Tibial artery (tissue), 4 donors: ENCODE data around the gene RSPH6A.

Experiments used
- DNase-seq, 2 donors: peaks; one replicate each; pipeline ENCODE4 v3.0.0-alpha.2; 2019
- H3K27ac ChIP-seq, 2 donors: fragments of 200-600 bp; sonication (generic) in 1 of 2; 1 replicate in 1 of 2; 2 replicates in 1 of 2; pipeline ENCODE4 v1.5.1; 2018 to 2019; ENCODE audit warnings: mild to moderate bottlenecking in 1 of 2
- H3K27me3 ChIP-seq, 2 donors: fragments of 200-600 bp; sonication (generic) in 1 of 2; one replicate each; pipeline versions ENCODE4 v1.5.1 to v1.6.0; 2016 to 2019
- H3K36me3 ChIP-seq, 3 donors: fragments of 200-600 bp; sonication (generic) in 2 of 3; one replicate each; pipeline ENCODE4 v1.5.1; 2016 to 2019; ENCODE audit warnings: mild to moderate bottlenecking in 2 of 3
- H3K4me1 ChIP-seq, 4 donors: fragments of 200-600 bp; sonication (generic) in 2 of 4; 1 replicate in 3 of 4; 2 replicates in 1 of 4; pipeline ENCODE4 v1.5.1; 2016 to 2019
- H3K4me3 ChIP-seq, 2 donors: fragments of 200-600 bp; sonication (generic) in 1 of 2; 1 replicate in 1 of 2; 2 replicates in 1 of 2; pipeline ENCODE4 v1.5.1; 2018 to 2019; ENCODE audit warnings: mild to moderate bottlenecking in 2 of 2
- H3K9me3 ChIP-seq, 3 donors: fragments of 200-600 bp; sonication (generic) in 1 of 3; one replicate each; pipeline ENCODE4 v1.5.1; 2016 to 2019
- intact Hi-C: fragments of 100-400 bp; cut with DNase I; formaldehyde crosslinking; loops from one replicate; pipeline ENCODE4 v1.15.0; 2023; ENCODE audit warnings: low total_unique reads
- TF ChIP-seq, protein P1 (sequence below), 2 experiments: fragments of 200-600 bp in 1 of 2; fragments of 450-650 bp in 1 of 2; IDR thresholded peaks; one replicate each; pipeline ENCODE4 v1.5.1; 2017 to 2019; ENCODE audit warnings: antibody characterized with exemption in 2 of 2, mild to moderate bottlenecking in 1 of 2, moderate library complexity in 1 of 2

The RSPH6A gene

GRCh38 chr19:45790942-45791341 lies 24.2 kb downstream of the RSPH6A start:
- TF ChIP-seq, protein P1, sequence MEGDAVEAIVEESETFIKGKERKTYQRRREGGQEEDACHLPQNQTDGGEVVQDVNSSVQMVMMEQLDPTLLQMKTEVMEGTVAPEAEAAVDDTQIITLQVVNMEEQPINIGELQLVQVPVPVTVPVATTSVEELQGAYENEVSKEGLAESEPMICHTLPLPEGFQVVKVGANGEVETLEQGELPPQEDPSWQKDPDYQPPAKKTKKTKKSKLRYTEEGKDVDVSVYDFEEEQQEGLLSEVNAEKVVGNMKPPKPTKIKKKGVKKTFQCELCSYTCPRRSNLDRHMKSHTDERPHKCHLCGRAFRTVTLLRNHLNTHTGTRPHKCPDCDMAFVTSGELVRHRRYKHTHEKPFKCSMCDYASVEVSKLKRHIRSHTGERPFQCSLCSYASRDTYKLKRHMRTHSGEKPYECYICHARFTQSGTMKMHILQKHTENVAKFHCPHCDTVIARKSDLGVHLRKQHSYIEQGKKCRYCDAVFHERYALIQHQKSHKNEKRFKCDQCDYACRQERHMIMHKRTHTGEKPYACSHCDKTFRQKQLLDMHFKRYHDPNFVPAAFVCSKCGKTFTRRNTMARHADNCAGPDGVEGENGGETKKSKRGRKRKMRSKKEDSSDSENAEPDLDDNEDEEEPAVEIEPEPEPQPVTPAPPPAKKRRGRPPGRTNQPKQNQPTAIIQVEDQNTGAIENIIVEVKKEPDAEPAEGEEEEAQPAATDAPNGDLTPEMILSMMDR (IDR thresholded peaks at IDR 0.05) = no peak
- Histone ChIP-seq H3K36me3 (peaks cover 20 to 51% (median 40%) of the 10 kb centered on the region in 3 donors), H3K4me1 (peaks cover 0 to 27% (median 23%) of the 10 kb centered on the region in 4 donors), H3K9me3 (no peaks in the 10 kb centered on the region), H3K27me3 (no peaks in the 10 kb centered on the region), H3K27ac (peak overlapping the region in 1 of 2 donors; percentile 22), H3K4me3 (peak overlapping the region in 1 of 2 donors; percentile 62)
- no peak for DNase-seq
- intact Hi-C loops = no loop called here

DNA sequence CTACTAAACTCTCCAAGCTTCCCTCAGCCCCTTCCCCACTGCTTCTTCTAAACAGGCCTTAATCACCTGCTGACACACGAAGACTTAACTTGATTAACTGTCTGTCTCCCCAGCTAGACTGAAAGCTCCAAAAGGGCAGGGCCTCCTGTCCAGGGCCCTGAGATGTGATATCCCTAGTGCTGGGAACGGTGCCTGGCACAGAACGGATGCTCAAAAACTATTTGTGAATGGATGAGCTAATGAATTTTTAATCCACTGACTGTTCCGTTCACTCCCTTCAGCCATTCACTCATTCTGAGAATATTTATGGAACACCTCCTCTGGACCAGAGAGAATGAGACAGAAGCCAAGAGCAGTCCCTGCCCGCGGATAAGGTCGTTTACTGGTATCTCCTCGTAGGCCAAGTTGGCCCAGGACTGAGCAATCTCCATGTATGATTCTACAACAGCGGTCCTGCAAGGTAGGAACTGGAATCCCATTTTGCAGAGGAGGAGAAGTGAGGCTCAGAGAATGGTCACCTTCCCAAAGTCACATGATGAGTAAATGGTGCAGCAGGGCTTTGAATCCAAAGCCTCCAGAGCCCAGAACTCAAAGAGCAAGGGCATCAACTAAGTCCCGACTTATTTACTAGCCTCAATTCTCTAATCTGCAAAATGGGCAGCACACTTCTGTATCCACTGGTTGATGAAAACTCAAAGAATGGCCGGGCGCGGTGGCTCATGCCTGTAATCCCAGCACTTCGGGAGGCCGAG lies 25.9 kb downstream of the RSPH6A start:
- Histone ChIP-seq H3K4me1 (peaks cover 2 to 45% (median 40%) of the 10 kb centered on the region in 4 donors), H3K4me3 (no peak overlapping the region), H3K36me3 (peaks cover 24 to 68% (median 48%) of the 10 kb centered on the region in 3 donors), H3K9me3 (no peaks in the 10 kb centered on the region), H3K27me3 (no peaks in the 10 kb centered on the region), H3K27ac (no peak overlapping the region)
- intact Hi-C loops = no loop called here
- no peak for DNase-seq
- TF ChIP-seq, protein P1 (IDR thresholded peaks at IDR 0.05) = no peak

DNA sequence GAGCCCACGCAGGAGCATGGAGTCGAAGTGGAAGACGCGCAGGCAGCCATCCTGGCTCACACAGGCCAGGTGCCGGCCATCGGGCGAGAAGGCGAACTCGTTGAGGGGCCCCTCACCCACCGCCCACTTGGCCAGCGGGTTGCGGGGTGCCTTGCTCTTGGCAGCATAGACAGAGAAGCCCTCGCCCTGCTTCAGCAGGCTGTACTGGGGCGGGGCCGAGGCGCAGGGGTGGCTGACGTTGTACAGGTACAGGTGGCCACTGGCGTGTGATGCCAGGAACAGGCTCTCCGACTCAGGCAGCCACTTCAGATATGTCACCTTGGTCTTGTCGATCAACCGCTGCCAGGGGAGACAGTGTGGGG lies 28.6 kb downstream of the RSPH6A start:
- TF ChIP-seq, protein P1 (IDR thresholded peaks at IDR 0.05) = no peak
- H3K36me3 ChIP-seq = peaks cover 24 to 68% (median 48%) of the 10 kb centered on the region in 3 donors
- H3K27me3 ChIP-seq = no peaks in the 10 kb centered on the region
- no peaks in the 10 kb centered on the region for H3K9me3 ChIP-seq
- intact Hi-C loops = no loop called here
- H3K27ac ChIP-seq = peak overlapping the region; percentile 92 to 94
- H3K4me3 ChIP-seq = no peak overlapping the region
- no peak for DNase-seq
- peaks cover 8 to 57% (median 42%) of the 10 kb centered on the region in 4 donors for H3K4me1 ChIP-seq

DNA sequence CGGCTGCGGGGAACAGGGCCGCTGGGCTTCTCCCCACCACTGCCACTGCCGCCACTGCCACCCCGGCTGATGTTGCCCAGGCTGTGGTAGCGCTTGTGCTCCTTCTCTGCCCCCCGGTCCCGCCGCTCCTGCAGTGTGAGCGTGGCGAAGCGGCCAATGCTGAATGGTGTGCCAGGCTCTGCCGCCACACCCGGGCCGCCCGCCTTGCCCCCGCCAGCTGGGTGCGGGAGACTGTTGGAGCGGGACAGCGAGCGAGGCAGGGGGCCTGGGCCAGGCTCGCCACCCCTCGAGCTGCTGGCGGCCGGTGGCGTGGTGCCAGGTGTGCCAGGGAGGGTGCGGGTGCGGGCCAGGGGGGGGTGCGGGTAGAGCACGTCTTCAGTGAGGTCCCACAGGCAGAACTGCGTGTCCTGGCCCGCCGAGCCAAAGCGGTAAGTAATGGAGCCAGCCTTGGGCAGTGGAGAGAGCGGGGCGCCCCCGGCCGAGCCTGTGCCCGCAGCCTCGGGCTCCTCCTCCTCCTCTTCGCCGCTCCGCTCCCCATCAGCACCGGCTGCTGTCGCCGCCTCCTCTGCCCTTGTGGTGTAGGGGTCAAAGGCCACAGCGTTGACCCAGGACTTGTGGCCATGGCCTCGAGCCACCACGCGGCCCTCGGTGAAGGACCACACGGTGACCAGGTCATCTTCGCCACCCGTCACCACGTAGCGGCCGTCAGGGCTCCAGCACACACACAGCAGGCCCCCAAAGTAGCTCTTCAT lies 29.2 kb downstream of the RSPH6A start:
- Histone ChIP-seq H3K4me3 (no peak overlapping the region), H3K36me3 (peaks cover 24 to 67% (median 48%) of the 10 kb centered on the region in 3 donors), H3K27ac (peak overlapping the region; percentile 92 to 94), H3K4me1 (peaks cover 8 to 57% (median 38%) of the 10 kb centered on the region in 4 donors), H3K9me3 (no peaks in the 10 kb centered on the region), H3K27me3 (no peaks in the 10 kb centered on the region)
- DNase-seq = no peak
- intact Hi-C loops = no loop called here
- TF ChIP-seq, protein P1 (IDR thresholded peaks at IDR 0.05) = no peak

- DNase-seq = no peak
- intact Hi-C loops = no loop called here
- Histone ChIP-seq H3K9me3 (no peaks in the 10 kb centered on the region), H3K4me3 (no peak overlapping the region), H3K27ac (peak overlapping the region; percentile 92 to 94), H3K27me3 (no peaks in the 10 kb centered on the region), H3K4me1 (peaks cover 8 to 61% (median 42%) of the 10 kb centered on the region in 4 donors), H3K36me3 (peaks cover 18 to 58% (median 48%) of the 10 kb centered on the region in 3 donors)
- TF ChIP-seq, protein P1 (IDR thresholded peaks at IDR 0.05) = no peak
These were observed 30.0 kb downstream of the RSPH6A start for GRCh38 chr19:45785097-45785496.
